ENCODE measurements around the gene RAB40B.

RAB40B gene

GRCh38 chr17:82615084-82616020 is 83.1 kb downstream of the RAB40B start:
- no peak for DNase-seq (ENCODE audit: low read depth)

- no peak for DNase-seq (ENCODE audit: low read depth)
Observed at GRCh38 chr17:82614095-82614631, 84.3 kb downstream of the RAB40B start.

GRCh38 chr17:82613283-82614094 is 85.0 kb downstream of the RAB40B start:
- no peak for DNase-seq (ENCODE audit: low read depth)

- DNase-seq (ENCODE audit: low read depth) = no peak
Observed at GRCh38 chr17:82611140-82612058, 87.1 kb downstream of the RAB40B start.

GRCh38 chr17:82609655-82610054 is 88.8 kb downstream of the RAB40B start:
- no peak for DNase-seq (ENCODE audit: low read depth)

GRCh38 chr17:82608816-82609215 is 89.7 kb downstream of the RAB40B start:
- DNase-seq (ENCODE audit: low read depth) = no peak

GRCh38 chr17:82605939-82606600 is 92.4 kb downstream of the RAB40B start:
- no peak for DNase-seq (ENCODE audit: low read depth)
